Embryonic facial prominence (tissue), 1 donor: ENCODE data around the gene PITPNM3.
A peak's percentile ranks its signal among the peaks of the same experiment; 100 is the strongest.
"Not testable (repeated sequence)": the region's sequence is repeated elsewhere in the genome, so short reads cannot be mapped to it uniquely, and the experiment has no call there.

Experiments
- DNase-seq: peaks from one replicate; pipeline ENCODE4 v3.0.0-alpha.2; 2016; ENCODE audit errors: extremely low spot score

PITPNM3 gene

GRCh38 chr17:6574687-6575595 is 18.6 kb upstream of the PITPNM3 start:
- DNase-seq = no peak

GRCh38 chr17:6573982-6574686 is 17.8 kb upstream of the PITPNM3 start:
- no peak for DNase-seq

- DNase-seq = not testable (repeated sequence)
Observed at GRCh38 chr17:6573495-6573894, 17.1 kb upstream of the PITPNM3 start.

- no peak for DNase-seq
Observed at GRCh38 chr17:6572972-6573370, 16.6 kb upstream of the PITPNM3 start.

- peak; percentile 11 for DNase-seq
Observed at GRCh38 chr17:6571452-6571781, 15.1 kb upstream of the PITPNM3 start.

GRCh38 chr17:6570731-6571451 is 14.5 kb upstream of the PITPNM3 start:
- DNase-seq = no peak

- DNase-seq = peak; percentile 60
Observed at GRCh38 chr17:6569370-6570285, 13.3 kb upstream of the PITPNM3 start.

GRCh38 chr17:6568184-6568758 is 11.9 kb upstream of the PITPNM3 start:
- no peak for DNase-seq

- no peak for DNase-seq
Observed at GRCh38 chr17:6567528-6568183, 11.3 kb upstream of the PITPNM3 start.

- DNase-seq = no peak
Observed at GRCh38 chr17:6561446-6561845, 5.1 kb upstream of the PITPNM3 start.

- DNase-seq = no peak
Observed at GRCh38 chr17:6560496-6560895, 4.1 kb upstream of the PITPNM3 start.

- no peak for DNase-seq
Observed at GRCh38 chr17:6559753-6560215, 3.4 kb upstream of the PITPNM3 start.

GRCh38 chr17:6558932-6559752 is 2.8 kb upstream of the PITPNM3 start:
- no peak for DNase-seq

GRCh38 chr17:6558276-6558675 is 1.9 kb upstream of the PITPNM3 start:
- no peak for DNase-seq

- DNase-seq = no peak
Observed at GRCh38 chr17:6557040-6557438, 684 bp upstream of the PITPNM3 start.

- no peak for DNase-seq
Observed at GRCh38 chr17:6555331-6556120, 829 bp downstream of the PITPNM3 start.

GRCh38 chr17:6554871-6555330 is 1.5 kb downstream of the PITPNM3 start:
- DNase-seq = no peak

- DNase-seq = no peak
Observed at GRCh38 chr17:6554342-6554741, 2.0 kb downstream of the PITPNM3 start.
